Cortex of kidney (tissue), 1 donor: ENCODE measurements around the gene IRGQ.
A peak's percentile ranks its signal among the peaks of the same experiment; 100 is the strongest.
"Not testable (repeated sequence)": the region's sequence is repeated elsewhere in the genome, so short reads cannot be mapped to it uniquely, and the experiment has no call there.

Experiments used
- DNase-seq: peaks from one replicate; lab custom pipeline; 2025; lab: John Stamatoyannopoulos, UW

Gene IRGQ

GRCh38 chr19:43624933-43625332 is 29.0 kb upstream of the IRGQ start:
- DNase-seq: no peak

- DNase-seq: no peak
Measured at GRCh38 chr19:43623889-43624670, 28.1 kb upstream of the IRGQ start.

GRCh38 chr19:43622956-43623355 is 27.0 kb upstream of the IRGQ start:
- no peak for DNase-seq

- no peak for DNase-seq
Measured at GRCh38 chr19:43622070-43622469, 26.1 kb upstream of the IRGQ start.

GRCh38 chr19:43620061-43621001 is 24.4 kb upstream of the IRGQ start:
- no peak for DNase-seq

GRCh38 chr19:43619262-43620060 is 23.5 kb upstream of the IRGQ start, which contains the start of gene ZNF428:
TSS of gene ZNF428 (minus strand) at chr19:43619629. CDS start at chr19:43614304, 5,325 bp downstream.
- DNase-seq: peak; percentile 67

GRCh38 chr19:43618921-43619261 is 23.0 kb upstream of the IRGQ start:
- DNase-seq: no peak

- no peak for DNase-seq
Measured at GRCh38 chr19:43616954-43617353, 21.0 kb upstream of the IRGQ start.

GRCh38 chr19:43616306-43616705 is 20.4 kb upstream of the IRGQ start:
- DNase-seq: no peak

- DNase-seq: no peak
Measured at GRCh38 chr19:43612374-43612773, 16.4 kb upstream of the IRGQ start.

GRCh38 chr19:43611788-43612187 is 15.9 kb upstream of the IRGQ start, which contains the start of gene SRRM5:
TSS of gene SRRM5 (plus strand) at chr19:43612088. CDS start at chr19:43612122, 34 bp downstream.
- DNase-seq: no peak

GRCh38 chr19:43610493-43610892 is 14.6 kb upstream of the IRGQ start:
- DNase-seq: no peak

- no peak for DNase-seq
Measured at GRCh38 chr19:43609872-43610271, 13.9 kb upstream of the IRGQ start.

GRCh38 chr19:43607238-43608205 is 11.6 kb upstream of the IRGQ start:
- DNase-seq: no peak

GRCh38 chr19:43606569-43607229 is 10.8 kb upstream of the IRGQ start:
- DNase-seq: no peak

- DNase-seq: no peak
Measured at GRCh38 chr19:43605875-43606568, 10.1 kb upstream of the IRGQ start.

- DNase-seq: not testable (repeated sequence)
Measured at GRCh38 chr19:43600326-43600725, 4.4 kb upstream of the IRGQ start.

GRCh38 chr19:43599635-43600295 is 3.8 kb upstream of the IRGQ start:
- DNase-seq: no peak
